Endothelial cell of umbilical vein (primary cell): ENCODE results near the gene MLANA. TPM values are rescaled to one million over a fixed set of nuclear protein-coding genes. Genes with fewer than 3 reads are reported as not detected.

Experiments used
- BruUV-seq: library from RNA; stranded (reverse); fragments of 400-500 nt; replicated peaks from 2 replicates; lab custom pipeline; 2021; lab: Mats Ljungman, UMichigan
- CTCF ChIA-PET: fragments of 300-600, 350-600 bp; sonication (Branson Sonifier 250); formaldehyde crosslinking; loops from one replicate; lab custom pipeline; 2021; ENCODE audit warnings: antibody characterized with exemption, inconsistent platforms; lab: Charles Lee
- POLR2A ChIA-PET: fragments of 300-600, 350-600 bp; sonication (Branson Sonifier 250); formaldehyde crosslinking; loops from one replicate; lab custom pipeline; 2021; ENCODE audit warnings: antibody characterized with exemption, inconsistent platforms; lab: Charles Lee
- DNase-seq: peaks from one replicate; pipeline ENCODE4 v3.0.0-alpha.2; 2011; ENCODE audit warnings: low read depth, low spot score
- FAIRE-seq: peaks from 2 replicates; lab custom pipeline; 2011; peaks lifted over from hg19 to GRCh38; lab: Jason Lieb, UNC
- H2AFZ ChIP-seq: 2 replicates; pipeline ENCODE4 v1.6.0; 2012; ENCODE audit warnings: low read depth, low read length, control low read depth, inconsistent platforms
- H3K27ac ChIP-seq: 2 replicates; pipeline ENCODE4 v1.5.1; 2011; ENCODE audit warnings: low read depth, mild to moderate bottlenecking, control low read depth, low read length, moderate library complexity; ENCODE audit not compliant: insufficient read depth
- H3K27me3 ChIP-seq, 2 experiments: 2 replicates each; pipeline versions ENCODE4 v1.6.0 to v1.6.1; 2011; ENCODE audit warnings: low read length in 2 of 2, mixed read lengths in 1 of 2; ENCODE audit not compliant: control insufficient read depth in 2 of 2, insufficient read depth in 2 of 2
- H3K36me3 ChIP-seq, 2 experiments: 2 replicates in 1 of 2; 3 replicates in 1 of 2; pipeline ENCODE4 v1.5.1; 2011; ENCODE audit warnings: low read length in 2 of 2, mild to moderate bottlenecking in 1 of 2, moderate library complexity in 1 of 2; ENCODE audit not compliant: control insufficient read depth in 2 of 2, insufficient read depth in 2 of 2; ENCODE audit errors: extremely low read depth in 1 of 2
- H3K4me1 ChIP-seq: 3 replicates; pipeline ENCODE4 v1.5.1; 2011; ENCODE audit warnings: mild to moderate bottlenecking, low read length; ENCODE audit not compliant: control insufficient read depth, insufficient read depth; ENCODE audit errors: extremely low read depth
- H3K4me2 ChIP-seq: 2 replicates; pipeline ENCODE4 v1.6.1; 2011; ENCODE audit warnings: low read length, control low read depth, mixed read lengths; ENCODE audit not compliant: insufficient read depth
- H3K4me3 ChIP-seq, 3 experiments: fragments of 200-600 bp in 1 of 3; sonication (generic), shearing (Covaris generic) in 1 of 3; replicated peaks in 1 of 3; 2 replicates each; pipeline ENCODE4 v1.5.1; 2011 to 2016; ENCODE audit warnings: control low read depth in 3 of 3, low read length in 3 of 3, mild to moderate bottlenecking in 2 of 3, inconsistent platforms in 1 of 3, low read depth in 1 of 3, moderate library complexity in 1 of 3; ENCODE audit not compliant: insufficient read depth in 1 of 3
- H3K79me2 ChIP-seq: 2 replicates; pipeline ENCODE4 v1.6.0; 2012; ENCODE audit warnings: low read length, inconsistent platforms; ENCODE audit not compliant: control insufficient read depth, insufficient read depth
- H3K9ac ChIP-seq: replicated peaks from 2 replicates; pipeline ENCODE3; 2011; ENCODE audit warnings: low read length, control low read depth; ENCODE audit not compliant: insufficient read depth; ENCODE audit errors: extremely low read depth
- H3K9me1 ChIP-seq: replicated peaks from 3 replicates; pipeline ENCODE4 v1.6.0; 2011; ENCODE audit warnings: mild to moderate bottlenecking, low read length; ENCODE audit not compliant: control insufficient read depth, insufficient read depth; ENCODE audit errors: extremely low read depth
- H3K9me3 ChIP-seq: replicated peaks from 2 replicates; pipeline ENCODE4 v1.5.1; 2012; ENCODE audit warnings: low read length, inconsistent platforms; ENCODE audit not compliant: control insufficient read depth, insufficient read depth
- H4K20me1 ChIP-seq: replicated peaks from 2 replicates; pipeline ENCODE3; 2011; ENCODE audit warnings: mild to moderate bottlenecking, low read length; ENCODE audit not compliant: control insufficient read depth, insufficient read depth; ENCODE audit errors: extremely low read depth
- CTCF ChIP-seq, 2 donors: IDR thresholded peaks; 1 replicate in 1 of 2; 2 replicates in 1 of 2; pipeline ENCODE4 v1.5.1; 2011; ENCODE audit warnings: low read length in 2 of 2, mild to moderate bottlenecking in 2 of 2, moderate library complexity in 2 of 2, control low read depth in 1 of 2, inconsistent platforms in 1 of 2, low read depth in 1 of 2; ENCODE audit not compliant: insufficient read depth in 1 of 2; ENCODE audit errors: extremely low read depth in 1 of 2
- EZH2 ChIP-seq: IDR thresholded peaks from 2 replicates; pipeline ENCODE4 v1.6.1; 2012; ENCODE audit warnings: borderline replicate concordance, low read depth, mild to moderate bottlenecking, moderate library complexity, low read length, inconsistent platforms; ENCODE audit not compliant: severe bottlenecking
- FOS ChIP-seq: IDR thresholded peaks from 2 replicates; pipeline ENCODE4 v1.6.1; 2011; ENCODE audit warnings: mild to moderate bottlenecking, low read length, moderate library complexity, borderline replicate concordance; ENCODE audit not compliant: insufficient read depth
- GATA2 ChIP-seq: IDR thresholded peaks from 2 replicates; pipeline ENCODE4 v1.7.0; 2011; ENCODE audit warnings: low read depth, mild to moderate bottlenecking, moderate library complexity, mixed read lengths, low read length; ENCODE audit not compliant: insufficient read length, insufficient read depth
- JUN ChIP-seq: IDR thresholded peaks from 2 replicates; pipeline ENCODE4 v1.6.1; 2011; ENCODE audit warnings: borderline replicate concordance, low read depth; ENCODE audit not compliant: insufficient read length, insufficient read depth
- MAX ChIP-seq: IDR thresholded peaks from 2 replicates; pipeline ENCODE4 v1.6.1; 2011; ENCODE audit not compliant: insufficient read depth, insufficient read length
- MYC ChIP-seq: IDR thresholded peaks from one replicate; pipeline ENCODE4 v1.6.1; 2011; ENCODE audit warnings: mild to moderate bottlenecking, low read depth, low read length
- POLR2A ChIP-seq: IDR thresholded peaks from 2 replicates; pipeline ENCODE4 v1.6.1; 2012; ENCODE audit warnings: low read depth, mild to moderate bottlenecking, control low read depth, low read length
- POLR2AphosphoS5 ChIP-seq: IDR thresholded peaks from 2 replicates; pipeline ENCODE4 v1.6.1; 2012; ENCODE audit warnings: low read depth, mild to moderate bottlenecking, control low read depth, low read length, moderate library complexity; ENCODE audit not compliant: insufficient read depth
- dilution Hi-C: fragments of 300-500 bp; cut with MboI; formaldehyde crosslinking; loops from one replicate; pipeline ENCODE4 v1.15.0; 2019; ENCODE audit warnings: low sequenced_read_pairs; ENCODE audit not compliant: extremely low pct_ligation_motif_present
- intact Hi-C: fragments of 100-400 bp; cut with micrococcal nuclease; formaldehyde crosslinking; loops from one replicate; pipeline ENCODE4 v1.10.0; 2022
- polyA plus RNA-seq, 4 experiments: library from polyadenylated mRNA; depleted of rRNA in 3 of 4; stranded (reverse) in 3 of 4; unstranded in 1 of 4; fragments of >200 nt; gene quantifications; 2 replicates each; pipeline versions ENCODE4 v1.2.1 to v1.2.3, GENCODE V29; 2011 to 2012; ENCODE audit warnings: missing spikeins in 1 of 4
- total RNA-seq: library from RNA; stranded (reverse); gene quantifications from 2 replicates; pipeline ENCODE4 v1.2.3, GENCODE V29; 2021

The MLANA gene
- total and polyA plus RNA-seq, 2 donors (not counting 3 experiments of a cell fraction or from before 2014, with no cell fraction given), result not detected

- no peaks in the 10 kb centered on the region for H4K20me1 ChIP-seq
- BruUV-seq, result no TSS peak
- no peak for TF ChIP-seq MAX
- no peak for TF ChIP-seq EZH2
- no peak for TF ChIP-seq FOS
- no peak for TF ChIP-seq MYC
- POLR2A ChIA-PET, result interaction anchor here (0.7 kb wide), 1 partner anchor 23 kb away, joined by 4 read pairs; no protein-coding TSS in a partner anchor
- dilution Hi-C loops, result no loop called here
- peaks cover 31% of the 10 kb centered on the region for H3K4me1 ChIP-seq
- H3K36me3 ChIP-seq, result no peaks in the 10 kb centered on the region
- FAIRE-seq (no peak), DNase-seq (no peak)
- H3K9ac ChIP-seq, result no peak overlapping the region
- H3K27ac ChIP-seq, result peak overlapping the region; percentile 83
- H3K27me3 ChIP-seq, result no peaks in the 10 kb centered on the region
- no peaks in the 10 kb centered on the region for H3K9me1 ChIP-seq
- no peak overlapping the region for H2AFZ ChIP-seq
- H3K9me3 ChIP-seq, result no peaks in the 10 kb centered on the region
- H3K4me2 ChIP-seq, result no peak overlapping the region
- intact Hi-C loops, result loop anchor here (2.0 kb wide), 1 partner anchor 42 kb away; no protein-coding TSS in a partner anchor
- no peak overlapping the region for H3K4me3 ChIP-seq
- no peaks in the 10 kb centered on the region for H3K79me2 ChIP-seq
- CTCF ChIA-PET, result interaction anchor here (0.7 to 4.0 kb wide), 7 partner anchors 12 to 209 kb away, joined by 3 to 45 read pairs (median 4); partner anchors contain the start of gene ERMP1
These were observed 45.5 kb upstream of the MLANA start for GRCh38 chr9:5845157-5845531.

GRCh38 chr9:5846096-5846495 lies 44.6 kb upstream of the MLANA start:
- Histone ChIP-seq H3K4me3 (no peak overlapping the region), H3K27ac (no peak overlapping the region), H3K9me3 (no peaks in the 10 kb centered on the region), H3K9ac (no peak overlapping the region), H3K4me1 (peaks cover 31% of the 10 kb centered on the region), H2AFZ (no peak overlapping the region), H3K4me2 (no peak overlapping the region), H3K9me1 (no peaks in the 10 kb centered on the region), H4K20me1 (no peaks in the 10 kb centered on the region), H3K79me2 (no peaks in the 10 kb centered on the region), H3K36me3 (no peaks in the 10 kb centered on the region), H3K27me3 (no peaks in the 10 kb centered on the region)
- no peak for FAIRE-seq
- ChIA-PET POLR2A (no interaction called here), CTCF (interaction anchor here (1.6 to 1.8 kb wide), 2 partner anchors 13 to 47 kb away, joined by 5 to 9 read pairs; partner anchors contain the start of gene ERMP1)
- TF ChIP-seq CTCF (IDR thresholded peaks at IDR 0.05; ENCODE audit: extremely low read depth in 1 of 2, insufficient read depth in 1 of 2, low read depth in 1 of 2, low read length in 2 of 2), result no peak
- TF ChIP-seq GATA2, result no peak
- TF ChIP-seq EZH2, result no peak
- no peak for TF ChIP-seq POLR2AphosphoS5
- TF ChIP-seq POLR2A, result no peak
- TF ChIP-seq JUN, result no peak
- TF ChIP-seq MAX, result no peak
- no peak for TF ChIP-seq MYC
- dilution Hi-C loops, result no loop called here
- DNase-seq, result no peak
- BruUV-seq, result no TSS peak
- intact Hi-C loops, result no loop called here
